ENCODE measurements around the gene SAFB2. TPM values are rescaled to one million over a fixed set of nuclear protein-coding genes. Genes with fewer than 3 reads are reported as not detected.

SAFB2 gene
- total RNA-seq, 1 donor, result 38.0 TPM

GRCh38 chr19:5644037-5644436, 21.5 kb upstream of the SAFB2 start:
- Histone ChIP-seq H3K79me2 (ENCODE audit: insufficient read depth, low read length) (peaks cover 92% of the 10 kb centered on the region), H3K9me3 (ENCODE audit: low read depth, low read length) (no peaks in the 10 kb centered on the region), H3K36me3 (ENCODE audit: insufficient read depth, low read length) (peaks cover 72% of the 10 kb centered on the region), H4K20me1 (ENCODE audit: insufficient read depth, low read length) (peaks cover 56% of the 10 kb centered on the region), H3K4me3 (ENCODE audit: insufficient read depth, low read length) (no peak overlapping the region), H3K27ac (ENCODE audit: low read depth, low read length) (peak overlapping the region; percentile 4), H2AFZ (ENCODE audit: low read length) (no peak overlapping the region), H3K27me3 (ENCODE audit: insufficient read depth, low read length) (no peaks in the 10 kb centered on the region), H3K4me2 (ENCODE audit: insufficient read depth, low read length) (no peak overlapping the region), H3K4me1 (ENCODE audit: insufficient read depth, low read length) (peaks cover 3% of the 10 kb centered on the region)
- no peak for DNase-seq (ENCODE audit: insufficient read length, low spot score, missing footprints)
- TF ChIP-seq, protein P1, sequence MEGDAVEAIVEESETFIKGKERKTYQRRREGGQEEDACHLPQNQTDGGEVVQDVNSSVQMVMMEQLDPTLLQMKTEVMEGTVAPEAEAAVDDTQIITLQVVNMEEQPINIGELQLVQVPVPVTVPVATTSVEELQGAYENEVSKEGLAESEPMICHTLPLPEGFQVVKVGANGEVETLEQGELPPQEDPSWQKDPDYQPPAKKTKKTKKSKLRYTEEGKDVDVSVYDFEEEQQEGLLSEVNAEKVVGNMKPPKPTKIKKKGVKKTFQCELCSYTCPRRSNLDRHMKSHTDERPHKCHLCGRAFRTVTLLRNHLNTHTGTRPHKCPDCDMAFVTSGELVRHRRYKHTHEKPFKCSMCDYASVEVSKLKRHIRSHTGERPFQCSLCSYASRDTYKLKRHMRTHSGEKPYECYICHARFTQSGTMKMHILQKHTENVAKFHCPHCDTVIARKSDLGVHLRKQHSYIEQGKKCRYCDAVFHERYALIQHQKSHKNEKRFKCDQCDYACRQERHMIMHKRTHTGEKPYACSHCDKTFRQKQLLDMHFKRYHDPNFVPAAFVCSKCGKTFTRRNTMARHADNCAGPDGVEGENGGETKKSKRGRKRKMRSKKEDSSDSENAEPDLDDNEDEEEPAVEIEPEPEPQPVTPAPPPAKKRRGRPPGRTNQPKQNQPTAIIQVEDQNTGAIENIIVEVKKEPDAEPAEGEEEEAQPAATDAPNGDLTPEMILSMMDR (IDR thresholded peaks at IDR 0.05; ENCODE audit: extremely low read depth, low read depth, low read length), result no peak

GRCh38 chr19:5643060-5643459, 20.5 kb upstream of the SAFB2 start:
- peaks cover 66% of the 10 kb centered on the region for H3K36me3 ChIP-seq (ENCODE audit: insufficient read depth, low read length)
- no peak overlapping the region for H3K4me3 ChIP-seq (ENCODE audit: insufficient read depth, low read length)
- H3K4me2 ChIP-seq (ENCODE audit: insufficient read depth, low read length), result no peak overlapping the region
- no peaks in the 10 kb centered on the region for H3K9me3 ChIP-seq (ENCODE audit: low read depth, low read length)
- no peak overlapping the region for H3K27ac ChIP-seq (ENCODE audit: low read depth, low read length)
- no peak for DNase-seq (ENCODE audit: insufficient read length, low spot score, missing footprints)
- no peaks in the 10 kb centered on the region for H3K27me3 ChIP-seq (ENCODE audit: insufficient read depth, low read length)
- H4K20me1 ChIP-seq (ENCODE audit: insufficient read depth, low read length), result peaks cover 62% of the 10 kb centered on the region
- peaks cover 3% of the 10 kb centered on the region for H3K4me1 ChIP-seq (ENCODE audit: insufficient read depth, low read length)
- H3K79me2 ChIP-seq (ENCODE audit: insufficient read depth, low read length), result peaks cover 97% of the 10 kb centered on the region
- H2AFZ ChIP-seq (ENCODE audit: low read length), result no peak overlapping the region
- TF ChIP-seq, protein P1 (IDR thresholded peaks at IDR 0.05; ENCODE audit: extremely low read depth, low read depth, low read length), result no peak

DNA sequence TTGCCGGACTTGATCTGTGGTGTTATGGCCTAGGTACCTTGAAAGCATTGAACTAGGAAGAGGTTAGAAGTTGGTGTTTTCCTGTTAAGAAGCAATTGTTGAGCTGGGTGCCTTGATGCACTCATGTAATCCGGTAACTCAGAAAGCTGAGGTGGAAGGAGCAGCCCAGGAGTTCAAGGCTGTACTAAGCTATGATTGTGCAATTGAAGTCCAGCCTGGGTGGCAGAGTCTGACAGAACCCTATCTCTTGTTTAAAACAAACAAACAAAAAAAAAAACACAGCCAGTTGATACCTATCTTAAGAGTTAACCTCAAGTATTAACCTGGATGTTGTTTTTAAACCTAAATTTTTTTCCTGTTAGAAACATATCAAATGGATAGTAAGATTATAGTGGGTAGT, 19.6 kb upstream of the SAFB2 start:
- Histone ChIP-seq H3K4me2 (ENCODE audit: insufficient read depth, low read length) (no peak overlapping the region), H3K4me1 (ENCODE audit: insufficient read depth, low read length) (peaks cover 9% of the 10 kb centered on the region), H3K36me3 (ENCODE audit: insufficient read depth, low read length) (peaks cover 58% of the 10 kb centered on the region), H4K20me1 (ENCODE audit: insufficient read depth, low read length) (peaks cover 65% of the 10 kb centered on the region), H3K27ac (ENCODE audit: low read depth, low read length) (peak overlapping the region; percentile 10), H2AFZ (ENCODE audit: low read length) (no peak overlapping the region), H3K9me3 (ENCODE audit: low read depth, low read length) (no peaks in the 10 kb centered on the region), H3K27me3 (ENCODE audit: insufficient read depth, low read length) (no peaks in the 10 kb centered on the region), H3K79me2 (ENCODE audit: insufficient read depth, low read length) (peaks cover 99% of the 10 kb centered on the region), H3K4me3 (ENCODE audit: insufficient read depth, low read length) (no peak overlapping the region)
- TF ChIP-seq, protein P1 (IDR thresholded peaks at IDR 0.05; ENCODE audit: extremely low read depth, low read depth, low read length), result no peak
- no peak for DNase-seq (ENCODE audit: insufficient read length, low spot score, missing footprints)

GRCh38 chr19:5641171-5641570, 18.6 kb upstream of the SAFB2 start:
- Histone ChIP-seq H4K20me1 (ENCODE audit: insufficient read depth, low read length) (peaks cover 55% of the 10 kb centered on the region), H3K27ac (ENCODE audit: low read depth, low read length) (no peak overlapping the region), H3K4me1 (ENCODE audit: insufficient read depth, low read length) (peaks cover 9% of the 10 kb centered on the region), H3K4me3 (ENCODE audit: insufficient read depth, low read length) (no peak overlapping the region), H3K4me2 (ENCODE audit: insufficient read depth, low read length) (no peak overlapping the region), H2AFZ (ENCODE audit: low read length) (no peak overlapping the region), H3K27me3 (ENCODE audit: insufficient read depth, low read length) (no peaks in the 10 kb centered on the region), H3K36me3 (ENCODE audit: insufficient read depth, low read length) (peaks cover 47% of the 10 kb centered on the region), H3K9me3 (ENCODE audit: low read depth, low read length) (no peaks in the 10 kb centered on the region), H3K79me2 (ENCODE audit: insufficient read depth, low read length) (peaks cover 98% of the 10 kb centered on the region)
- DNase-seq (ENCODE audit: insufficient read length, low spot score, missing footprints), result no peak
- TF ChIP-seq, protein P1 (IDR thresholded peaks at IDR 0.05; ENCODE audit: extremely low read depth, low read depth, low read length), result no peak
